Activated naive CD4-positive, alpha-beta T cell treated with anti-CD3 and anti-CD28 coated beads, Interleukin-2, amount 50 U/mL, for 72 hours (primary cell): Measurements from ENCODE around the gene KRTAP12-1. TPM values are rescaled to one million over a fixed set of nuclear protein-coding genes. Genes with fewer than 3 reads are reported as not detected.
"Not testable (repeated sequence)": the region's sequence is repeated elsewhere in the genome, so short reads cannot be mapped to it uniquely, and the experiment has no call there.

Experiments used
- ATAC-seq, 2 donors: fragments of 150-1000 bp; cut with Tn5 transposase; 2 replicates each; pipeline ENCODE4 v1.10.0; 2021; ENCODE audit warnings: mild to moderate bottlenecking in 2 of 2, moderate library complexity in 2 of 2
- DNase-seq, 2 donors: peaks; one replicate each; pipeline ENCODE4 v3.0.0; 2021 to 2022; ENCODE audit warnings: low spot score in 2 of 2
- H3K27ac Mint-ChIP-seq, 2 donors: one replicate each; pipeline ENCODE4 v1.8.0; 2022; ENCODE audit warnings: mild to moderate bottlenecking in 2 of 2, mixed read lengths in 2 of 2
- H3K36me3 Mint-ChIP-seq, 2 donors: one replicate each; pipeline ENCODE4 v1.8.0; 2022; ENCODE audit warnings: mixed read lengths in 2 of 2
- H3K9me3 Mint-ChIP-seq, 2 donors: one replicate each; pipeline ENCODE4 v1.8.0; 2022; ENCODE audit warnings: mixed read lengths in 2 of 2
- total RNA-seq, 2 donors: library from RNA; stranded (reverse); gene quantifications; one replicate each; pipeline ENCODE4 v1.2.3, GENCODE V29; 2022

The KRTAP12-1 gene
- total RNA-seq, 2 donors from 2014 or later = not detected

GRCh38 chr21:44703731-44704635, 22.0 kb upstream of the KRTAP12-1 start:
- Mint-ChIP-seq H3K9me3 (peaks cover 7 to 14% of the 10 kb centered on the region in 2 donors), H3K36me3 (peaks cover 21 to 23% of the 10 kb centered on the region in 2 donors), H3K27ac (no peak overlapping the region)
- ATAC-seq = no peak
- no peak for DNase-seq

DNA sequence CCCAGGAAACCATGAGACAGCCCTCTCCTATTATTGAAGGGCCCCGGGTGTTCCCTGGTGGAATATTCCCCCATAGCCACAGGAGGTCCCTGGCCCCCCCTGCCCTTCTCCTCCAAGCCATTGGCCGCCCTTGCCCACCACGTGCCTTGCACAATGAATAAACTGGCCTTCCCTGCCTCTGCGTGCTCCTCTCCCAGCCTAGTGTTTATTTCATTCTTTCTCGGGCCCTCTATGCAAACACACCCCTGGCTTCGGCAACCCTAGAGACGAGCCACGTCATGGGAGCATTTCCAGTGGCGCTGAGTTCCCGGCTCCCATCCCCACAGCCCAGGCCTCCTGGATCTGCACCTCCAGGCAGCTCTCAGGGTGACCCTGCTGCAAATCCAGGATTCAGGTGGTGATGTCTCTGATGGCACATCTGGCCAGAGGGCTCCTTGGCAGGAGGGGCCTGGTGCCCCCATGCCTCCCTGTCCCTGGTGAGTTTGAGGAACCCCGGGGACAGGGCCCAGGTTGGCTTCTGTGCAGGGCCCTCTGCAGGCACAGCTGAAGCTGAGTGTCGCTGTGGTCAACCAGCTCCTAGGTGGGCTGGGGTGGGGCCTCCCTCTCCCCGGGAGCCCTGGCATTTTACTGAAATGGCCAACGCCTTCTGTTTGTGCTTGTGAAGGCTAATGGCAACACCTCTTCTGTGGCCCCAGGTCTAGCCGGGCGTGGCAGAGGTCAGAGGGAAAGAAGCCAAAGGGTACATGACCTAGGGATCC, 21.2 kb upstream of the KRTAP12-1 start:
- DNase-seq (no peak), ATAC-seq (no peak)
- Mint-ChIP-seq H3K27ac (no peak overlapping the region), H3K36me3 (peaks cover 21% of the 10 kb centered on the region in 2 donors), H3K9me3 (peaks cover 7 to 14% of the 10 kb centered on the region in 2 donors)

DNA sequence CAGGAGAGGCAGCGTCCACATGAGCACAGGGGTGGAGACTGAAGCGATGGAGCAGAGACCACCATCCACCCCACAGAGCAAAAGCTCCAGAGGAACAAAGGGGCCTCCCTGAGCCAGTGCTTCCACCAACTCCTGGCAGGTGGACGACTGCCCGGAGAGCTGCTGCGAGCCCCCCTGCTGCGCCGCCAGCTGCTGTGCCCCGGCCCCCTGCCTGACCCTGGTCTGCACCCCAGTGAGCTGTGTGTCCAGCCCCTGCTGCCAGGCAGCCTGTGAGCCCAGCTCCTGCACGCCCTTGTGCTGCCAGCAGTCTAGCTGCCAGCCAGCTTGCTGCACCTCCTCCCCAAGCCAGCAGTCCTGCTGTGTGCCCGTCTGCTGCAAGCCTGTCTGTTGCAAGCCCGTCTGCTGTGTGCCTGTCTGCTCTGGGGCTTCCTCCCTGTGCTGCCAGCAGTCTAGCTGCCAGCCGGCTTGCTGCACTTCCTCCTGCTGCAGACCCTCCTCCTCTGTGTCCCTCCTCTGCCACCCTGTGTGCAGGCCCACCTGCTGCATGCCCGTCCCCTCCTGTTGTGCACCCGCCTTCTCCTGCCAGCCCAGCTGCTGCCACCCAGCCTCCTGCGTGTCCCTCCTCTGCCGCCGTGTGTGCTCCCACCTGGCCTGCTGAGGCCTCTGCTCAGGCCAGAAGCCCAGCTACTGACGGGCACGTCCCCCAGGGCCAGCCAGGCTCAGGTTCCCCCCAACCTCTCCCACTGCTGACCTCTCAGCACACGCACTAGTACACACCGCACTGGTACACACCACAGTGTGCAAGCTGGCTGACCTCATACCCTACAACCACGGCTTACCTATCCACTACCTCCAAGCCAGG, 20.4 kb upstream of the KRTAP12-1 start:
- Mint-ChIP-seq H3K36me3 (peaks cover 21% of the 10 kb centered on the region in 2 donors), H3K27ac (no peak overlapping the region), H3K9me3 (peaks cover 7 to 14% of the 10 kb centered on the region in 2 donors)
- DNase-seq (no peak), ATAC-seq (no peak)

DNA sequence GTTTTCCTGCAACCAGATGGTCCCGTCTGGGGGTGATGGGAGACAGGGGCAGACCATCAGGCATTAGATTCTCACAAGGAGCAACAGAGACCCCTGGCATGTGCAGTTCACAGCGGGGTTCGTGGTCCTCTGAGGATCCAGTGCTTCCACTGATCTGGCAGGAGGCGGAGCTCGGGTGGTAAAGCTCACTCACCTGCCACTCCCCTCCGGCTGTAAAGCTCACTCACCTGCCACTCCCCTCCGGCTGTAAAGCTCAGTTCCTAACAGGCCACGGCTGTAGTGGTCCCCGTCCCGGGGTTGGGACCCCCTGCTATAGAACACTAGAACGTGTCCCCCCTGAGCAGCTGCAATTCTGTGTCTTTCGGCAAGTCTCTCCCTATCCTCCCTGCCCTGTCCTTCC, 19.6 kb upstream of the KRTAP12-1 start:
- no peak for DNase-seq
- ATAC-seq = no peak
- peaks cover 7 to 14% of the 10 kb centered on the region in 2 donors for H3K9me3 Mint-ChIP-seq
- no peak overlapping the region for H3K27ac Mint-ChIP-seq
- H3K36me3 Mint-ChIP-seq = peaks cover 21% of the 10 kb centered on the region in 2 donors

DNA sequence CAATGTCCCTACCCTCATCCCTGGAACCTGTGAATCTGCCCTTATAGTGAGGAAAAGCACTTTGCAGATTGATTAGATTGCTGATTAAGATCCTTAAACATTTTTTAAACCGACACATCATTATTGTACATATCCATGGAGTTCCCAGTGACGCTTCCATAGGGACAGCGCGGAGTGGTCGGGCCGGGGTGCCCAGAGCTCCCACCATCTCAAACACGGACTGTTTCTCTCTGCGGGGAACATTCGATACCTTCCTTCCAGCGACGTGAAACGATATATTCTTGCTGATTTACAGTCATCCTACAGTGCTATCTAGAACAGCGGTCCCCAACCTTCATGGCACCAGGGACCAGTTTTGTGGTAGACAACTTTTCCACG, 19.0 kb upstream of the KRTAP12-1 start:
- ATAC-seq = no peak
- H3K9me3 Mint-ChIP-seq = peaks cover 5 to 14% of the 10 kb centered on the region in 2 donors
- peaks cover 16 to 17% of the 10 kb centered on the region in 2 donors for H3K36me3 Mint-ChIP-seq
- H3K27ac Mint-ChIP-seq = no peak overlapping the region
- no peak for DNase-seq

DNA sequence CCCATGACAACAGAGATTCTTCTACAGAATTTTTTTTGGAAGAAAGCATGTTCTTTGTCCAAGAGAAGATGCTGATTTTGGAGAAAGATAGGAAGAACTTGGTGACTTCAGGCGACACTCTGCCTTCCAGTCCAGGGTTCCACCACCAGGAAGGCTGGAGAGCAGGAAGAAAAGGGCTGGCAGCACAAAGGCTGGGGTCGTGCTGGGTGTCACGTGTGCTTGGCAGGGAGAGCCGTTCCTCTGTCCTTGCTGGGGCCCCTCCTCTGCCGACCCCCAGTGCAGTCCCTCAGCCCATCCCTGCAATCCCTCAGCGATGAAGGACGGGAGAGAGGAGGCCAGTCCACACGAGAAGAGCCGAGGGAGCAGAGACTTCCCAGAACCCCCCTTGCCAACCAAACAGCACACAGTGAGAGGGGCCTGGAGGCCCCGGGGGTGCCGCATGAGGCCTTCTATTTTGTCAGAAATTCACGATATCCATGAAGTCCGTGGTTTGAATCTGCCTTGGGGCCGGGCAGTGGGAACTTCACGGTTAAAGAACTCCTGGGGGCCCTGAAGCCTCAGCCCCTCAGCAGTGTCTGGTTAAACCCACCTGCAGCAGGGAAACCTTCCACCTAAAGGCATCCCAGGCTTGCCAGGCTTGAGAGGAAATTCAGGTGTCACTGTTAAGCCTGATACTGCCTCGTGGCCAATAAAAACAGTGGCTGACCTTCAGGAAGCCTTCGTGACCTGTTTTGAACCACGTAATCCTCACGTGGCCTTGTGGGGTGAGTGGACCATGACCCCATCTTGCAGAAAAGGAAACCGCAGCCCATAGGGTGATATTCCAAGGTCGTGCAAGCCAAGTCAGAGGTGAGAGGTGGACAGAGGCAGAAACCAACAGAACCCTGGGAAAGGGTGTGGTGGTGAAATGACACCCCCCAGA, 18.4 kb upstream of the KRTAP12-1 start:
- H3K27ac Mint-ChIP-seq = no peak overlapping the region
- ATAC-seq (no peak), DNase-seq (no peak)
- peaks cover 0 to 10% of the 10 kb centered on the region in 2 donors for H3K9me3 Mint-ChIP-seq
- peaks cover 10 to 11% of the 10 kb centered on the region in 2 donors for H3K36me3 Mint-ChIP-seq

DNA sequence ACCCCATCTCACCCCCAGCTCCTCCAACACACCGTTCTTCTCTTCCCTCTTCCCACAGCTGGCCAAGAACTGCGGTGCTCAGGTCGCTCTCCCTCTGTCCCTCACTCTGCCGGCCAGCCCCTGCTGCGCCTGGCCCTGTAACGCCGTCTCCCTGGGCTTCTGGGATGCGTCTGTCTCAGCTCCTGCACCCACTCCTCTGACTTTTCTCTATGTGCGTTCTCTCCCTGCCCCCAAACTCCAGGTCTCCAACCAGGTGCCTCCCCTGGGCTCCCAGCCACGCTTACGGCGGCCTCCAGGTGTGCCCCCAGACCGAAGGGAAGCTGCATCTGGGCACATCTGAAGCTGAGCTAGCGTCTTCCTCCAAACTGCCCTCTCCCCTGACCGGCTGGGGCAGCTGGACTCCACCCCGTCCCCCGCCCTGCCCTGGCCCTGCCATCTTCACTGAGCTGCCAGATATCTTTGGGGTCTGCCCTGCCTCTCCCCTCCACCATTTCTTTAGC, 17.6 kb upstream of the KRTAP12-1 start:
- peaks cover 0 to 2% of the 10 kb centered on the region in 2 donors for H3K9me3 Mint-ChIP-seq
- no peak overlapping the region for H3K27ac Mint-ChIP-seq
- H3K36me3 Mint-ChIP-seq = peaks cover 2 to 3% of the 10 kb centered on the region in 2 donors
- DNase-seq = no peak
- ATAC-seq = no peak

GRCh38 chr21:44697811-44698734, 16.1 kb upstream of the KRTAP12-1 start:
- no peak for ATAC-seq
- DNase-seq = no peak
- peaks cover 2 to 10% of the 10 kb centered on the region in 2 donors for H3K9me3 Mint-ChIP-seq
- peaks cover 0 to 1% of the 10 kb centered on the region in 2 donors for H3K36me3 Mint-ChIP-seq
- H3K27ac Mint-ChIP-seq = no peak overlapping the region

- H3K27ac Mint-ChIP-seq, DNase-seq, ATAC-seq, H3K36me3 Mint-ChIP-seq: not testable (repeated sequence)
- H3K9me3 Mint-ChIP-seq = peaks cover 7 to 12% of the 10 kb centered on the region in 2 donors
These were observed 15.3 kb upstream of the KRTAP12-1 start, which contains the start of gene KRTAP10-12 for GRCh38 chr21:44697172-44697810. Gene KRTAP10-12, plus strand, starts transcription at chr21:44697172. Its CDS starts 30 bp downstream, at chr21:44697202.

DNA sequence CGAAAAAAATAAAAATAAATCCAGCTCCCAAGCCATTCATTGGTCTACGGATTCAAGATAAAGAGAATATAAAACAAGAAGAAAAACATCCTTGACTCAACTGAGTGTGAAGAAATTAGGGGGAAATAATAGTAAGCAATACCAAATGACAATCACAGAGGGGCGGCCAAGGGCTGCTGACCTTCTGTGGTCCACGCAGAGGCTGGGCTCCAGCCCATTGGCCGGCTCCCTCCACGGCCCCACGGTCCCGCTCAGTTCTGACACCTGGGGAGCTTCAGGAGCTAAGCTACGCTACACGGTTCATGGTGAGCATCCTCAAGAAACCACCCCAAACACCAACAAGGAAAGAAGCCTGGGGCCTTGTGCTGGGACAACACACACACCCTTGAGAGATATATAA, 14.6 kb upstream of the KRTAP12-1 start:
- H3K9me3 Mint-ChIP-seq = peaks cover 7 to 13% of the 10 kb centered on the region in 2 donors
- H3K36me3 Mint-ChIP-seq = peaks cover 0 to 10% of the 10 kb centered on the region in 2 donors
- H3K27ac Mint-ChIP-seq = no peak overlapping the region
- ATAC-seq (no peak), DNase-seq (no peak)

GRCh38 chr21:44695641-44696040, 13.7 kb upstream of the KRTAP12-1 start:
- Mint-ChIP-seq H3K9me3 (peaks cover 7 to 13% of the 10 kb centered on the region in 2 donors), H3K36me3 (peaks cover 0 to 10% of the 10 kb centered on the region in 2 donors), H3K27ac (no peak overlapping the region)
- ATAC-seq (no peak), DNase-seq (no peak)

GRCh38 chr21:44695184-44695583, 13.2 kb upstream of the KRTAP12-1 start:
- no peak overlapping the region for H3K27ac Mint-ChIP-seq
- peaks cover 7 to 13% of the 10 kb centered on the region in 2 donors for H3K9me3 Mint-ChIP-seq
- ATAC-seq (no peak), DNase-seq (no peak)
- peaks cover 0 to 10% of the 10 kb centered on the region in 2 donors for H3K36me3 Mint-ChIP-seq

- peaks cover 7 to 13% of the 10 kb centered on the region in 2 donors for H3K9me3 Mint-ChIP-seq
- DNase-seq = peak in 1 of 2 donors; percentile 35
- H3K36me3 Mint-ChIP-seq = peaks cover 0 to 10% of the 10 kb centered on the region in 2 donors
- H3K27ac Mint-ChIP-seq = no peak overlapping the region
- ATAC-seq = no peak
These were observed 12.8 kb upstream of the KRTAP12-1 start for GRCh38 chr21:44694776-44695175.
